Prostate gland (tissue), 2 donors: ENCODE data around the gene IWS1.

Experiments
- CTCF ChIP-seq, 4 experiments: fragments of 200-600 bp in 2 of 4; fragments of 450-650 bp in 2 of 4; sonication (generic) in 2 of 4; IDR thresholded peaks; 1 replicate in 3 of 4; 2 replicates in 1 of 4; pipeline ENCODE4 v1.5.1; 2016 to 2019; ENCODE audit warnings: antibody characterized with exemption in 4 of 4, mild to moderate bottlenecking in 2 of 4, moderate library complexity in 2 of 4
- POLR2A ChIP-seq: fragments of 450-650 bp; IDR thresholded peaks from one replicate; pipeline ENCODE4 v1.6.1; 2016; ENCODE audit warnings: antibody characterized with exemption, mild to moderate bottlenecking
- POLR2AphosphoS5 ChIP-seq: sonication (generic); formaldehyde crosslinking; IDR thresholded peaks from one replicate; pipeline ENCODE4 v1.6.1; 2017; ENCODE audit warnings: antibody characterized with exemption

- TF ChIP-seq CTCF (IDR thresholded peaks at IDR 0.05) (no peak), POLR2AphosphoS5 (no peak), POLR2A (no peak)
Observed at GRCh38 chr2:127449898-127450297, 76.4 kb downstream of the IWS1 start.
